GM03348 (cell line): ENCODE measurements around the gene LOXL4.
"Not testable (repeated sequence)": the region's sequence is repeated elsewhere in the genome, so short reads cannot be mapped to it uniquely, and the experiment has no call there.

Experiments
- DNase-seq: peaks from one replicate; pipeline ENCODE4 v3.0.0; 2012; ENCODE audit warnings: low spot score

The LOXL4 gene

GRCh38 chr10:98244141-98244540 lies 23.9 kb downstream of the LOXL4 start:
- no peak for DNase-seq

- DNase-seq: peak; percentile 37
Measured at GRCh38 chr10:98242823-98243222, 25.2 kb downstream of the LOXL4 start.

GRCh38 chr10:98240524-98240923 lies 27.5 kb downstream of the LOXL4 start:
- DNase-seq: no peak

GRCh38 chr10:98238391-98238790 lies 29.6 kb downstream of the LOXL4 start:
- no peak for DNase-seq

- no peak for DNase-seq
Measured at GRCh38 chr10:98236862-98237261, 31.1 kb downstream of the LOXL4 start.

- DNase-seq: no peak
Measured at GRCh38 chr10:98235846-98236245, 32.1 kb downstream of the LOXL4 start.

GRCh38 chr10:98231417-98231816 lies 36.6 kb downstream of the LOXL4 start:
- no peak for DNase-seq

GRCh38 chr10:98228266-98228665 lies 39.7 kb downstream of the LOXL4 start:
- not testable (repeated sequence) for DNase-seq

GRCh38 chr10:98227713-98228112 lies 40.3 kb downstream of the LOXL4 start:
- DNase-seq: not testable (repeated sequence)

- no peak for DNase-seq
Measured at GRCh38 chr10:98226508-98227144, 41.4 kb downstream of the LOXL4 start.

- no peak for DNase-seq
Measured at GRCh38 chr10:98224996-98225395, 43.0 kb downstream of the LOXL4 start.

- peak; percentile 53 for DNase-seq
Measured at GRCh38 chr10:98224509-98224908, 43.5 kb downstream of the LOXL4 start.

- no peak for DNase-seq
Measured at GRCh38 chr10:98223874-98224273, 44.1 kb downstream of the LOXL4 start.

GRCh38 chr10:98217801-98218200 lies 50.2 kb downstream of the LOXL4 start:
- no peak for DNase-seq

GRCh38 chr10:98215373-98215772 lies 52.6 kb downstream of the LOXL4 start:
- DNase-seq: no peak

- DNase-seq: no peak
Measured at GRCh38 chr10:98213740-98214139, 54.3 kb downstream of the LOXL4 start.

GRCh38 chr10:98212196-98212595 lies 55.8 kb downstream of the LOXL4 start:
- no peak for DNase-seq

GRCh38 chr10:98209441-98209840 lies 58.6 kb downstream of the LOXL4 start:
- no peak for DNase-seq

GRCh38 chr10:98208925-98209324 lies 59.1 kb downstream of the LOXL4 start:
- no peak for DNase-seq

GRCh38 chr10:98205351-98205750 lies 62.6 kb downstream of the LOXL4 start:
- DNase-seq: no peak

GRCh38 chr10:98202378-98202777 lies 65.6 kb downstream of the LOXL4 start:
- DNase-seq: no peak

GRCh38 chr10:98201760-98202159 lies 66.2 kb downstream of the LOXL4 start:
- DNase-seq: no peak
